HG02852 (cell line): ENCODE data around the gene ZNF526.

Experiments used
- ATAC-seq: cut with Tn5 transposase; IDR thresholded peaks from one replicate; pipeline ENCODE4 v1.9.1; 2021; ENCODE audit warnings: mild to moderate bottlenecking, moderate library complexity; ENCODE audit not compliant: unreplicated experiment

ZNF526 gene, protein sequence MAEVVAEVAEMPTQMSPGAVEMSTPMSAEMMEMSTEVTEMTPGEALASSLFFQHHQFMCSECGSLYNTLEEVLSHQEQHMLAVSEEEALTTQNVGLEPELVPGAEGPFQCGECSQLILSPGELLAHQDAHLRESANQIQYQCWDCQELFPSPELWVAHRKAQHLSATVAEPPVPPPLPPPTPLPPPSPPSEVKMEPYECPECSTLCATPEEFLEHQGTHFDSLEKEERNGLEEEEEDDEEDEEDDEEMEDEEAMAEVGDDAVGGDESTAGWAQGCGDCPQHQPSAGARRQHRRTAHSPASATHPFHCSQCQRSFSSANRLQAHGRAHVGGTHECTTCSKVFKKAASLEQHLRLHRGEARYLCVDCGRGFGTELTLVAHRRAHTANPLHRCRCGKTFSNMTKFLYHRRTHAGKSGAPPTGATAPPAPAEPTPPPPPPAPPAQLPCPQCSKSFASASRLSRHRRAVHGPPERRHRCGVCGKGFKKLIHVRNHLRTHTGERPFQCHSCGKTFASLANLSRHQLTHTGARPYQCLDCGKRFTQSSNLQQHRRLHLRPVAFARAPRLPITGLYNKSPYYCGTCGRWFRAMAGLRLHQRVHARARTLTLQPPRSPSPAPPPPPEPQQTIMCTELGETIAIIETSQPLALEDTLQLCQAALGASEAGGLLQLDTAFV

GRCh38 chr19:42219812-42220750, at the start of gene ZNF526:
Gene ZNF526 (plus strand): TSS chr19:42220312. CDS start chr19:42224404, 4,092 bp downstream.
- peak; percentile 74 for ATAC-seq

DNA sequence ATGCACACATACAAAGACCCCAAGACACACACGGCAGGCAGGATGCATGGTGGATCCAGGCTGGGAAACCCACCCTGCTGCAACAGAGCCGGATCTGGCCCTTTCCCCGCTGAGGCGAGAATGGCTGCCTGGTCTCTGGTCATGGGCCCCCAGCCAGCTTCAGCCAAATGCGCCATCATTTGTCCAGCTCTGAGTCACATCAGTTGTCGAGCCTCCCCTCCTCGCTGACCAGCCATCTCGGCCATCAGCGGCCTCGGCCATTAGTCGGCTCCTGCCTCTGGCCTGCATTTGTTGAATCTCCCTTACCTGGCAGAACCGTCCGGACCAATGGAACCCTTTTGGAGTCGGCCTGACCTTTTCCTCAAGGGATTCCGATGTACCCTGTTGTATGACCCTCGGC, 49.4 kb upstream of the ZNF526 start:
- ATAC-seq: no peak

DNA sequence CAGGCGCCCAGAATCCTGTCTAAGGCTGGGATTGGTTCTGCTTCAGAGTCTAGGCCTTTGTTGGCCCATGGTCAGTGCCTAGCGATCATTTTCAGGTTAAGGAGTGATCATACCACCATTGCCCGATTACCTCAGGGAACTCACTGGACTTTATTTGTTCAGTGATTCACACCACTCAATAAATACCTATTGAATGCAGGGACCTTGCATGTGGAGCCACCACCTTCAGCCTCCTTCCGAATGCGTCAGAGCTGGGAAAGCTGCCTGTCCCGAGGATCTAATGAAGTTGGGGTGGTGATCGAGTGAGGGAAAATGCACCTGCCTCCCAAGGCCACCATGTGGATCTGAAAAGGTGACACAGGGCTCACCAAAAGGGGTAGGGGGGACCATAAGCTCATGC, 47.9 kb upstream of the ZNF526 start:
- ATAC-seq: no peak

- no peak for ATAC-seq
Measured at GRCh38 chr19:42173695-42174094, 46.4 kb upstream of the ZNF526 start.

GRCh38 chr19:42174188-42174587, 45.9 kb upstream of the ZNF526 start:
- no peak for ATAC-seq

DNA sequence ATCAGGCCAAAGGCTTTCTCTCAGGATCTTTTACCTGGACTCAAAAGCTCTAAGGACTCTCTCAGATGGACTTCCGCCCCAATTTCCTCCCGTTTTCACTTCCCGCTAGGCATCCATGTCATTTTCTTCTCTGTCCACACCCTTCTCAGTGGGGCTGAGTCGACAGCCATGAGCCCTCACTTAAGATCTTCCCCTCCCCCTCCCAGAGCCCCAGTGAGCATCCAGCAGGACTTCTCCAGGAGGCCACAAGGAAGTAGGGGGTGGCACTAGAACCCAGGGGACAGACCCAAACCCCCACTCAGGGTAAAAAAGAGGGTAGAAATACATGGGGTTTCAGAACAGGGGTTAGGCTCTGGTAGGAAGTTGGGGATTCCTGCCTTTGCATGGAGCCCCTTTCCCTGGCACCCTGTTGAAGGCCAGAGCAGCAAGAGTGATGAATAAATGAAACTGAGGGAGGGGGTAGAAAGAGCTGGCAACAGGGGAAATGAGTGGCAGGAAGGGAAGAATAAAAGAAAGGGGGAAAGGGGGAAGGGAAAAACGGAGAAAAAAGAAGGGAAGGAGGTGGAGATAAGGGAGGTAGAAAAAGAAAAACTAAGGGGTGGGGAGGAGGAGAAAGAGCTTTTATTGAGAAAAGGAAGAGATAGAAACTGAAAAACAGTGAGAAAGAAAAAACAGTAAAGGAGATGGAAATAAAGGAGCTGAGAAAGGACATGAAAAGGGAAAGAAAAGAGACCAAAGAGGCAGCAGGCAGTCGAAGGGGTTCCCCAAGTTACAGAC, 45.0 kb upstream of the ZNF526 start:
- ATAC-seq: no peak

DNA sequence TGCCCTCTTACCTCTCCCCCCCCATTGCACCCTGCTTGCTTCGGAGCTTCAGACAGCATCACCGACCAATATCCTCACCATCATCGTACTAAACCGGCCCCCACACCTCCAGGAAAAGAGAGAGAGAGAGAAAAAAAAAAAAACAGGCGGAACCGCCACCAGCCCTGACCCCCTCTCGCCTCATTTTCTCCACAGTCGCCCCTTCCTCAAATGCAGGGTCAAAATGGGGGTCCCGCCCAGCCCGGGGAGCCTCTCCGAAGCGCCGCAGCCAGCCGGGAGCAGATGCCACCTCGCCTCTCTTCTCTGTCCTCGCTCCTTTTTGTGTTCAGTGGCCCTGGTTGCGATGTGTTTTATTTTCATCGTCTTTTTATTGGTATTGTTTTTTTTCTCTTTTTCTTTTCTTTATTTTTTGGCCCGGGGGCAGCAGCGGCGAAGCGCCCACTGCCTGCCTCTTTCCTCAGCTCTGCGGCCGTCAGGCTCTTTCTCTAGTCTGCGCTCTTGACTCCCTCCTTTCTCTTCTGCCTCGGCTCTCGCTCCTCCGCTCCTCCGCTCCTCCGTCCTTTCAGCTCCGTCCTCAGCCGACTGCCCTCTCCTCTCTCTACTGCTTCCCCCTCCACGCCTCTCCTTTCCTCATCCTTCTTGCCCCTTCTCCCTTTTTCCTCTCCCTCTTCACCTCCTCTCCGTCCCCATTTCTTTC, 44.0 kb upstream of the ZNF526 start:
- no peak for ATAC-seq

GRCh38 chr19:42176649-42176989, 43.5 kb upstream of the ZNF526 start:
- no peak for ATAC-seq

DNA sequence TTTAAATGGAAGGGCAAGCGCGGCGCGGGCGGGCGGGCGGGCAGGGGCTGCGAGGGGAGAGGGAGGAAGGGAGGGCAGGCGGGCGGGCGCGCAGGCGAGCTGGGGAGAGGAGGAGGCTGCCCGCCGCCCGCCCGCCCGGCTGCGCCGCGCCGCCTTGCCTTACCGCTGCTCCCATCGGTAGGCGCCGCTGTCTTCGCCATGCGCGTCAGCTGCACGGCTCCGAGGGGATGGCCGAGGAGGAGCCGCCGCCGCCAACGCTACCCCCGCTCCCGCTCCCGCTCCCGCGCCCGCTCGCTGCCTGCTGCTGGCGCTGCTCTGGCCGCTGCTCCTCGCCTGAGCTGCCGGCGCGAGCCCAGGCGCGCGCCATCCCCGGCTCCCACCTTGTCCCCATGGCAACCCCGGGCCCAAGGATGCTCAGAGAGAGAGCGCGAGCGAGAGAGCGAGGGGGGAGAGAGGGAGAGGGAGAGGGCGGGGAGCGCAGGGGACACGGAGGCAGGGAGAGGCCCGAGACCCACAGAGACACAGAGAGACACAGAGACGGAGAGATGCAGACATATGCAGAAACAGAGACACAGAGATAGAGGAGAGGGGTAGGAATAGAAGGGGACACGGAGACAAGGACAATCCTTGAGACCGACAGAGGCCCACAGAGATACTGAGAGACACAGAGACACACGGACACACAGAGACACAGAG, 43.0 kb upstream of the ZNF526 start:
- no peak for ATAC-seq

GRCh38 chr19:42177686-42178019, 42.5 kb upstream of the ZNF526 start:
- ATAC-seq: no peak

DNA sequence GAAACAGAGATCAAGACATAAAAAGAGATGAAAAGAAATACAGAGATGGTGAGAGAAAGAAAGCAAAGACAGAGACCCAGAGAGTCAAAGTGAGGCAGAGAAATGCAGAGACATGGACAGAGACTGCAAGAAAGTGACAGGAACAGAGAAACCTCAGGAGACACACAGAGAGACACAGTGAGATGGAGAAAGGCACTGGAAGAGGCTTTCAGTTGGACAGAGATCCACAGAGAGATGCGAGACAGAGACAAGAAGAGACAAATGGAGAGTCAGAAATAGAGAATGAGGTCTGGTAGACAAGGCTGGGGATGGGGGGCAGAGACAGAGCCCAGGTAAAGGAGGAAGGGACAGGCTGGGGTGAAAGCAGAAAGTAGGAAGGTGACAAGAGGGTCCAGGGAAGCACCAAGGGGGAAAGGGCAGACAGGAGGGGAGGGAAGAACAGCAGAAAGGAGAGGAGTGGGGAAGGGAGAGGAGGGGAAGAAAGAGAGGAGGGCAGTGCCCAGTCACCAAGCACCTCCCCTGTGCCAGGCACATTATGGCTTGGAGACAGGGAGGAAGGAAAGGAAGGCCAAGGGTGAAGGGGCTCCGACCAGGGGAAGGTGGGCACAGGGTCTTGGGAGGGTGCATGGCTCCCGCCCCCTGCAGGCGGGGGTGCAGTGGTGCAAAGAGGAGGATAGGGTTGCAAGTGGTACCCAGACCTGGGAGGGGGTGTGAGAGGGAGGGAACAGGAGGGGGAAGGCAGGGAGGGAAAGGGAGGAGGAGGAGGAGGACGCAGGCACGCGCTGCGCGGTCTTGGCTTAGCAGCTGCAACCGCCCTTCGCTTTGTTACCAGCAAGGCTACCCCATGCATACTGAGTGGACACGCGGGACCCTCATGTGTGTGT, 41.1 kb upstream of the ZNF526 start:
- ATAC-seq: no peak

GRCh38 chr19:42184401-42184861, 35.7 kb upstream of the ZNF526 start:
- ATAC-seq: no peak

- no peak for ATAC-seq
Measured at GRCh38 chr19:42185277-42185676, 34.8 kb upstream of the ZNF526 start.

DNA sequence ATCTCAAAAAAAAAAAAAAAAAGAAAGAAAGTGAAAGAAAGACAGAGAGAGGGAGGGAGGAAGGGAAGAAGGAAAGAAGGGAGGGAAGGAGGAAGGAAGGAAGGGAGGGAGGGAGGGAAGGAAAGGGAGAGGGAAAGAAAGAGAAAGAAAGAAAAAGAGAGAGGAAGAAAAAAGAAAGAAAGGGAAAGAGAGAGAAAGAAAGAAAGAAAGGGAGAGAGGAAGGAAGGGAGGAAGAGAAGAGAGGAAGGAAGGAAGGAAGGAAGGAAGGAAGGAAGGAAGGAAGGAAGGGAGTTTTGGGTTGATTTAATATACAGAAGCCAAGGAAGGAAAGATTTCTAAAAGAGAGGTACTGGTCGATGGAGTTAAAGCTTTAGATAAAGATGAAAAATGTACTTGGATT, 31.4 kb upstream of the ZNF526 start:
- no peak for ATAC-seq

GRCh38 chr19:42189133-42189532, 31.0 kb upstream of the ZNF526 start:
- ATAC-seq: no peak

GRCh38 chr19:42191330-42191729, 28.8 kb upstream of the ZNF526 start:
- no peak for ATAC-seq

DNA sequence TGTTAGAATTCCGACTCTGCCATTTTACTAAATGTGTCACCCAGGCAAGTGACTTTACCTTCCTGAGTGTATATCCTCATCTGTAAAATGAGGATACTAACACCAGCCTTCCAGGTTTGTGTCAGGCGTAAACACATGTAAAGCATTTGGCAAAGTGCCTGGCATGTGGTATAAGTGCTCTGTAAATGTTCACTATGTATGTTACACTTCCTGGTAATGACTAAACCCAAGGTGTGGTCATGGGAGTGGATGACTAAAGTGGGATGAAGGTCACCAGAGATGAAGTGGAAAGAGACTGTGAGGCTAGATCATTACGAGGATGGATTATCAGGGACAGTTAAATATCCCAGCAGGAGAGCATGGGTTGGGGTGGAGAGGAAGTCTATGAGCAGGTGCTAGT, 28.3 kb upstream of the ZNF526 start:
- no peak for ATAC-seq

GRCh38 chr19:42193294-42193693, 26.8 kb upstream of the ZNF526 start:
- no peak for ATAC-seq

DNA sequence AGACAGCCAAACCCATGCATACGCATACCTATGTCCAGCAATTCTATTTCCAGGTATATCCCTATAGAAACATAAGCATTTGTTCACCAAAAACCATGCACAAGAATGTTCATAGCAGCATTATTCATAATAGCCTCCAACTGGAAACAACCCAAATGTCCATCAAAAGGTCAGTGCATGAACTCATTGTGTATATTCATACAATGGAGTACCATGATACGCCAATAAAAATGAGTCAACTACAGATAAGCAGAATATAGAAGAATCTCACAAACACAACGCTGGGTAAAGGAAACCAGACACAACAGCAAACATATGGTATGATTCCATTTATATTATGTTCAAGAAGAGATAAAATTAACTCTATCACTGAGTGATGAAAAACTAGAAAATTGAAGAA, 26.4 kb upstream of the ZNF526 start:
- no peak for ATAC-seq
